HCT116 (cell line): ENCODE data around the gene NPPC. TPM values are rescaled to one million over a fixed set of nuclear protein-coding genes. Genes with fewer than 3 reads are reported as not detected.

Source experiments
- ATAC-seq: fragments of 200-7000 bp; cut with Tn5 transposase; 2 replicates; pipeline ENCODE4 v1.9.1; 2020; ENCODE audit warnings: mild to moderate bottlenecking, moderate library complexity
- BruUV-seq: library from RNA; stranded (reverse); fragments of 400-500 nt; replicated peaks from 2 replicates; lab custom pipeline; 2021; lab: Mats Ljungman, UMichigan
- CTCF ChIA-PET: fragments of 300-600 bp; sonication (Branson Sonifier 250); formaldehyde crosslinking; loops from one replicate; lab custom pipeline; 2021; ENCODE audit warnings: antibody characterized with exemption; lab: Charles Lee
- POLR2A ChIA-PET: fragments of 300-600, 350-600 bp; sonication (Branson Sonifier 250); formaldehyde crosslinking; loops from one replicate; lab custom pipeline; 2021; ENCODE audit warnings: antibody characterized with exemption; lab: Charles Lee
- RAD21 ChIA-PET, 2 experiments: fragments of 300-600 bp; sonication (Branson Sonifier 250); formaldehyde crosslinking; loops; one replicate each; lab custom pipeline; 2023; ENCODE audit warnings: low total read pairs in 2 of 2; ENCODE audit not compliant: uncharacterized antibody in 2 of 2, unreplicated experiment in 2 of 2, low non-redundant PET in 1 of 2; lab: Charles Lee
- DNase-seq: peaks from one replicate; pipeline ENCODE4 v3.0.0-alpha.2; 2010; ENCODE audit warnings: low read depth, low spot score
- H2AFZ ChIP-seq: fragments of 200-600 bp; shearing (Covaris generic), sonication (generic); 2 replicates; pipeline ENCODE4 v1.6.1; 2017; ENCODE audit warnings: low read depth, mixed run types, mixed read lengths, antibody characterized with exemption, low read length; ENCODE audit not compliant: poor library complexity, severe bottlenecking
- H3K27ac ChIP-seq: 2 replicates; pipeline ENCODE4 v1.5.1; 2012; ENCODE audit warnings: low read depth, low read length
- H3K27me3 ChIP-seq: fragments of 200-600 bp; sonication (generic); 2 replicates; pipeline ENCODE4 v1.6.1; 2016; ENCODE audit warnings: mixed run types, low read length, mixed read lengths; ENCODE audit not compliant: insufficient read depth
- H3K36me3 ChIP-seq, 2 experiments: fragments of 200-500 bp in 1 of 2; fragments of 200-600 bp in 1 of 2; sonication (Bioruptor generic) in 1 of 2; sonication (generic) in 1 of 2; 2 replicates each; pipeline versions ENCODE4 v1.5.1 to v1.6.1; 2014 to 2016; ENCODE audit warnings: low read length in 2 of 2, inconsistent platforms in 1 of 2, mixed read lengths in 1 of 2, mixed run types in 1 of 2; ENCODE audit not compliant: insufficient read depth in 2 of 2, control insufficient read depth in 1 of 2
- H3K4me1 ChIP-seq, 2 experiments: fragments of 200-600 bp in 1 of 2; sonication (generic) in 1 of 2; 2 replicates each; pipeline versions ENCODE4 v1.5.1 to v1.6.1; 2012 to 2017; ENCODE audit warnings: low read length in 2 of 2, inconsistent platforms in 1 of 2, mild to moderate bottlenecking in 1 of 2, mixed read lengths in 1 of 2, mixed run types in 1 of 2, moderate library complexity in 1 of 2; ENCODE audit not compliant: insufficient read depth in 2 of 2, control insufficient read depth in 1 of 2
- H3K4me2 ChIP-seq: fragments of 200-600 bp; sonication (generic); 2 replicates; pipeline ENCODE4 v1.6.1; 2017; ENCODE audit warnings: mixed run types, low read length, mixed read lengths
- H3K4me3 ChIP-seq, 2 experiments: fragments of 200-600 bp in 1 of 2; sonication (generic) in 1 of 2; replicated peaks in 1 of 2; 2 replicates each; pipeline ENCODE4 v1.5.1; 2011 to 2016; ENCODE audit warnings: low read length in 2 of 2, control low read depth in 1 of 2, low read depth in 1 of 2, mild to moderate bottlenecking in 1 of 2, mixed read lengths in 1 of 2, mixed run types in 1 of 2
- H3K79me2 ChIP-seq: fragments of 200-600 bp; sonication (generic); 2 replicates; pipeline ENCODE4 v1.6.1; 2017; ENCODE audit warnings: mild to moderate bottlenecking, mixed run types, low read length, moderate library complexity, mixed read lengths; ENCODE audit not compliant: insufficient read depth
- H3K9ac ChIP-seq: fragments of 200-600 bp; sonication (generic); 2 replicates; pipeline ENCODE4 v1.6.1; 2016; ENCODE audit warnings: low read length, mixed read lengths
- H3K9me2 ChIP-seq: fragments of 200-600 bp; sonication (generic), shearing (Covaris generic); 2 replicates; pipeline ENCODE4 v1.6.1; 2017; ENCODE audit warnings: mixed run types, mild to moderate bottlenecking, moderate library complexity; ENCODE audit not compliant: insufficient read depth
- H3K9me3 ChIP-seq, 2 experiments: fragments of 200-500 bp in 1 of 2; fragments of 200-600 bp in 1 of 2; sonication (Bioruptor generic) in 1 of 2; sonication (generic) in 1 of 2; 2 replicates each; pipeline ENCODE4 v1.6.1; 2014 to 2017; ENCODE audit warnings: low read length in 2 of 2, mixed read lengths in 2 of 2, inconsistent platforms in 1 of 2, low read depth in 1 of 2, mild to moderate bottlenecking in 1 of 2, mixed run types in 1 of 2, moderate library complexity in 1 of 2; ENCODE audit not compliant: control insufficient read depth in 1 of 2, insufficient read depth in 1 of 2
- H4K20me1 ChIP-seq: fragments of 200-600 bp; sonication (generic), shearing (Covaris generic); 2 replicates; pipeline ENCODE4 v1.6.1; 2017; ENCODE audit warnings: mixed run types, mild to moderate bottlenecking, moderate library complexity; ENCODE audit not compliant: insufficient read depth
- ATF3 ChIP-seq: IDR thresholded peaks from 2 replicates; pipeline ENCODE4 v1.6.1; 2012
- CBX3 ChIP-seq: IDR thresholded peaks from 2 replicates; pipeline ENCODE4 v1.6.1; 2012; ENCODE audit warnings: low read depth
- EGR1 ChIP-seq: IDR thresholded peaks from 2 replicates; pipeline ENCODE4 v1.6.1; 2012; ENCODE audit warnings: low read depth
- ELF1 ChIP-seq: IDR thresholded peaks from 2 replicates; pipeline ENCODE4 v1.6.1; 2012; ENCODE audit warnings: low read depth, borderline replicate concordance
- EZH2 ChIP-seq: fragments of 200-600 bp; sonication (generic); IDR thresholded peaks from 2 replicates; pipeline ENCODE4 v1.6.1; 2017; ENCODE audit warnings: antibody characterized with exemption, mixed run types
- FOSL1 ChIP-seq: IDR thresholded peaks from 2 replicates; pipeline ENCODE4 v1.6.1; 2012; ENCODE audit warnings: low read depth
- MAX ChIP-seq: IDR thresholded peaks from 2 replicates; pipeline ENCODE4 v1.6.1; 2012
- POLR2A ChIP-seq: IDR thresholded peaks from 2 replicates; pipeline ENCODE4 v1.7.0; 2011; ENCODE audit warnings: borderline replicate concordance; ENCODE audit not compliant: insufficient read depth, insufficient read length; ENCODE audit errors: extremely low read depth
- RAD21 ChIP-seq: IDR thresholded peaks from 2 replicates; pipeline ENCODE4 v1.6.1; 2012; ENCODE audit warnings: low read depth, mild to moderate bottlenecking
- SRF ChIP-seq: IDR thresholded peaks from 2 replicates; pipeline ENCODE4 v1.6.1; 2012; ENCODE audit warnings: low read depth
- YY1 ChIP-seq: IDR thresholded peaks from 2 replicates; pipeline ENCODE4 v1.6.1; 2011; ENCODE audit warnings: low read length, low read depth, moderate library complexity, mild to moderate bottlenecking; ENCODE audit not compliant: insufficient replicate concordance; ENCODE audit errors: extremely low read depth
- ZBTB33 ChIP-seq: IDR thresholded peaks from 2 replicates; pipeline ENCODE4 v1.6.1; 2011; ENCODE audit warnings: mild to moderate bottlenecking, low read length, moderate library complexity; ENCODE audit not compliant: insufficient replicate concordance; ENCODE audit errors: extremely low read depth
- intact Hi-C: fragments of 100-400 bp; cut with micrococcal nuclease; formaldehyde crosslinking; loops from 2 replicates; pipeline ENCODE4 v1.10.0; 2022
- total RNA-seq: library from RNA; stranded (reverse); gene quantifications from one replicate; pipeline ENCODE4 v1.2.1, GENCODE V29; 2021; ENCODE audit not compliant: unreplicated experiment

Gene NPPC
- total RNA-seq, 1 experiment from 2014 or later, result 0.52 TPM

GRCh38 chr2:231955758-231956472 lies 29.7 kb upstream of the NPPC start:
- Histone ChIP-seq H3K9me2 (no peaks in the 10 kb centered on the region), H3K4me2 (no peak overlapping the region), H3K36me3 (no peaks in the 10 kb centered on the region), H2AFZ (no peak overlapping the region), H3K27ac (no peak overlapping the region), H3K27me3 (no peaks in the 10 kb centered on the region), H3K4me3 (no peak overlapping the region), H4K20me1 (no peaks in the 10 kb centered on the region)
- RAD21 ChIA-PET, result no interaction called here
- intact Hi-C loops, result no loop called here
- DNase-seq (no peak), ATAC-seq (no peak)
- POLR2A ChIA-PET, result no interaction called here
- CTCF ChIA-PET, result no interaction called here
- no TSS peak for BruUV-seq
- TF ChIP-seq EGR1 (no peak), ZBTB33 (no peak), EZH2 (no peak), FOSL1 (no peak), POLR2A (no peak), CBX3 (no peak), YY1 (no peak), MAX (no peak), ATF3 (no peak), ELF1 (no peak), SRF (no peak), RAD21 (no peak)
- TF ChIP-seq, all 23 proteins: peak for 0
- no peak overlapping the region for H3K9ac ChIP-seq
- peaks cover 3 to 10% of the 10 kb centered on the region in 2 experiments; a peak in 3 of 4 replicates for H3K4me1 ChIP-seq
- no peaks in the 10 kb centered on the region for H3K9me3 ChIP-seq
- H3K79me2 ChIP-seq, result no peaks in the 10 kb centered on the region; the same call in 1 of the 2 replicates
